Pancreas (tissue), 10 donors: ENCODE results near the gene TUBGCP4. TPM values are rescaled to one million over a fixed set of nuclear protein-coding genes. Genes with fewer than 3 reads are reported as not detected.
"Not testable (repeated sequence)": the region's sequence is repeated elsewhere in the genome, so short reads cannot be mapped to it uniquely, and the experiment has no call there.

Experiments
- ATAC-seq, 4 donors: fragments of 200-7000 bp; cut with Tn5 transposase; one replicate each; pipeline versions ENCODE4 v1.8.0 to v1.9.1; 2020; ENCODE audit warnings: mild to moderate bottlenecking in 4 of 4, moderate library complexity in 4 of 4
- DNase-seq, 6 donors: peaks; one replicate each; pipeline ENCODE4 v3.0.0-alpha.2; 2020
- FAIRE-seq: peaks from 2 replicates; lab custom pipeline; 2012; peaks lifted over from hg19 to GRCh38; lab: Jason Lieb, UNC
- H3K27ac ChIP-seq, 4 donors: fragments of 200-600 bp; sonication (generic); 1 replicate in 3 of 4; 2 replicates in 1 of 4; pipeline versions ENCODE4 v1.5.0 to v1.8.0; 2020
- H3K27me3 ChIP-seq, 4 donors: fragments of 200-600 bp; one replicate each; pipeline ENCODE4 v1.8.0; 2021
- H3K36me3 ChIP-seq, 3 donors: fragments of 200-600 bp; sonication (generic) in 1 of 3; one replicate each; pipeline versions ENCODE4 v1.5.0 to v1.8.0; 2020 to 2021
- H3K4me1 ChIP-seq, 3 donors: fragments of 200-600 bp; one replicate each; pipeline ENCODE4 v1.8.0; 2021
- H3K4me3 ChIP-seq, 4 donors: fragments of 200-600 bp; sonication (generic) in 2 of 4; one replicate each; pipeline versions ENCODE4 v1.5.0 to v1.8.0; 2020 to 2021
- H3K9me3 ChIP-seq, 4 donors: fragments of 200-600 bp; one replicate each; pipeline ENCODE4 v1.8.0; 2021
- WGBS, 2 donors: extraction: QIAGEN DNeasy Blood & Tissue Kit; methylation state at CpG; one replicate each; pipeline ENCODE4 v1.1.7; 2013; 5-methylcytosine and 5-hydroxymethylcytosine counted together
- intact Hi-C, 3 donors: fragments of 100-400 bp; cut with DNase I; formaldehyde crosslinking; loops; one replicate each; pipeline versions ENCODE4 v1.11.1 to v1.14.2; 2022
- polyA plus RNA-seq, 2 donors: library from polyadenylated mRNA; stranded (reverse); fragments of 200-250 nt; gene quantifications; one replicate each; pipeline ENCODE4 v1.2.3, GENCODE V29; 2013
- total RNA-seq, 6 donors: library from RNA; stranded (reverse); fragmentation: NEBNext Ultra II Directional in 4 of 6; extraction: Animal tissue kit (Norgen Biotek cat#: 25700) in 4 of 6; gene quantifications; one replicate each; pipeline versions ENCODE4 v1.2.1 to v1.2.4, GENCODE V29; 2021 to 2023
- TF ChIP-seq, protein P1 (sequence below), 4 donors: fragments of 200-600 bp; sonication (generic) in 3 of 4; IDR thresholded peaks; one replicate each; pipeline versions ENCODE4 v1.5.0 to v1.8.0; 2021; ENCODE audit warnings: antibody characterized with exemption in 4 of 4
- donor health status: healthy with polysubstance abuse.
- donor health status: DM: no; HTN: no; CAD: no; lungs with moderate emphysema.
- donor health status: DM: no; HTN: no; CAD: no.
- donor health status: control.
- donor health status: control.
- donor health status: Bipolar disorder and iron deficiency.
- donor health status: DM: yes; HTN: yes; CAD: no.
- donor health status: DM: no; HTN: no; CAD: no.
- donor health status: DM: no; HTN: no; CAD: no.
- donor health status: DM: yes; HTN: yes; CAD: no.

The TUBGCP4 gene
- total and polyA plus RNA-seq, 8 donors, result 4.8 to 14.8 (median 9.4) TPM

- no peak overlapping the region for H3K4me3 ChIP-seq
- TF ChIP-seq, protein P1, sequence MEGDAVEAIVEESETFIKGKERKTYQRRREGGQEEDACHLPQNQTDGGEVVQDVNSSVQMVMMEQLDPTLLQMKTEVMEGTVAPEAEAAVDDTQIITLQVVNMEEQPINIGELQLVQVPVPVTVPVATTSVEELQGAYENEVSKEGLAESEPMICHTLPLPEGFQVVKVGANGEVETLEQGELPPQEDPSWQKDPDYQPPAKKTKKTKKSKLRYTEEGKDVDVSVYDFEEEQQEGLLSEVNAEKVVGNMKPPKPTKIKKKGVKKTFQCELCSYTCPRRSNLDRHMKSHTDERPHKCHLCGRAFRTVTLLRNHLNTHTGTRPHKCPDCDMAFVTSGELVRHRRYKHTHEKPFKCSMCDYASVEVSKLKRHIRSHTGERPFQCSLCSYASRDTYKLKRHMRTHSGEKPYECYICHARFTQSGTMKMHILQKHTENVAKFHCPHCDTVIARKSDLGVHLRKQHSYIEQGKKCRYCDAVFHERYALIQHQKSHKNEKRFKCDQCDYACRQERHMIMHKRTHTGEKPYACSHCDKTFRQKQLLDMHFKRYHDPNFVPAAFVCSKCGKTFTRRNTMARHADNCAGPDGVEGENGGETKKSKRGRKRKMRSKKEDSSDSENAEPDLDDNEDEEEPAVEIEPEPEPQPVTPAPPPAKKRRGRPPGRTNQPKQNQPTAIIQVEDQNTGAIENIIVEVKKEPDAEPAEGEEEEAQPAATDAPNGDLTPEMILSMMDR (IDR thresholded peaks at IDR 0.05), result no peak
- FAIRE-seq, result no peak
- no peaks in the 10 kb centered on the region for H3K4me1 ChIP-seq
- H3K27me3 ChIP-seq, result no peaks in the 10 kb centered on the region
- intact Hi-C loops, result no loop called here
- no peak for ATAC-seq
- no peak overlapping the region for H3K27ac ChIP-seq
- 81 to 83% methylated on average over 4 of the region's 4 CpGs for WGBS, 2 donors
- H3K36me3 ChIP-seq, result peaks cover 0 to 67% (median 11%) of the 10 kb centered on the region in 3 donors
- no peaks in the 10 kb centered on the region for H3K9me3 ChIP-seq
- DNase-seq, result no peak
Observed at GRCh38 chr15:43382310-43382709, 11.4 kb downstream of the TUBGCP4 start.

GRCh38 chr15:43383070-43383469, 12.2 kb downstream of the TUBGCP4 start:
- Histone ChIP-seq H3K9me3 (no peaks in the 10 kb centered on the region), H3K27me3 (no peaks in the 10 kb centered on the region), H3K4me1 (no peaks in the 10 kb centered on the region), H3K4me3 (no peak overlapping the region), H3K27ac (no peak overlapping the region), H3K36me3 (peaks cover 0 to 75% (median 11%) of the 10 kb centered on the region in 3 donors)
- ATAC-seq (no peak), DNase-seq (no peak), FAIRE-seq (no peak)
- WGBS, 2 donors, result 77 to 85% methylated on average over 2 of the region's 2 CpGs
- intact Hi-C loops, result no loop called here
- TF ChIP-seq, protein P1 (IDR thresholded peaks at IDR 0.05), result no peak

GRCh38 chr15:43390723-43391122, 19.8 kb downstream of the TUBGCP4 start:
- Histone ChIP-seq H3K27ac (no peak overlapping the region), H3K27me3 (no peaks in the 10 kb centered on the region), H3K4me1 (no peaks in the 10 kb centered on the region), H3K36me3 (peaks cover 0 to 37% (median 9%) of the 10 kb centered on the region in 3 donors), H3K9me3 (no peaks in the 10 kb centered on the region), H3K4me3 (no peak overlapping the region)
- DNase-seq (no peak), ATAC-seq (no peak), FAIRE-seq (no peak)
- intact Hi-C loops, result no loop called here
- whole genome bisulfite sequencing, 2 donors, result 94 to 98% methylated on average over 8 of the region's 8 CpGs
- TF ChIP-seq, protein P1 (IDR thresholded peaks at IDR 0.05), result no peak

DNA sequence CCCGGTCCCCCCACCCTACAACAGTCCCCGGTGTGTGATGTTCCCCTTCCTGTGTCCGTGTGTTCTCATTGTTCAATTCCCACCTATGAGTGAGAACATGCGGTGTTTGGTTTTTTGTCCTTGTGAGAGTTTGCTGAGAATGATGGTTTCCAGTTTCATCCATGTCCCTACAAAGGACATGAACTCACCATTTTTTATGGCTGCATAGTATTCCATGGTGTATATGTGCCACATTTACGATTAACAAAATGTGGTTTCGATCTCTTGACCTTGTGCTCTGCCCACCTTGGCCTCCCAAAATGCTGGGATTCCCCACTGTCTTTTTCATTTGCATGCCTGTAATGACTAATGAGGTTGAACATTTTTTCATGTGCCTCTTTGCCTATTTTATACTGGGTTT, 22.7 kb downstream of the TUBGCP4 start:
- H3K27me3 ChIP-seq, H3K4me3 ChIP-seq, H3K4me1 ChIP-seq, H3K27ac ChIP-seq, FAIRE-seq, H3K9me3 ChIP-seq, DNase-seq, ATAC-seq, intact Hi-C loops: not testable (repeated sequence)
- H3K36me3 ChIP-seq, result peaks cover 0 to 20% (median 20%) of the 10 kb centered on the region in 3 donors
- WGBS, 2 donors, result 96 to 100% methylated on average over 5 to 6 of the region's 6 CpGs

DNA sequence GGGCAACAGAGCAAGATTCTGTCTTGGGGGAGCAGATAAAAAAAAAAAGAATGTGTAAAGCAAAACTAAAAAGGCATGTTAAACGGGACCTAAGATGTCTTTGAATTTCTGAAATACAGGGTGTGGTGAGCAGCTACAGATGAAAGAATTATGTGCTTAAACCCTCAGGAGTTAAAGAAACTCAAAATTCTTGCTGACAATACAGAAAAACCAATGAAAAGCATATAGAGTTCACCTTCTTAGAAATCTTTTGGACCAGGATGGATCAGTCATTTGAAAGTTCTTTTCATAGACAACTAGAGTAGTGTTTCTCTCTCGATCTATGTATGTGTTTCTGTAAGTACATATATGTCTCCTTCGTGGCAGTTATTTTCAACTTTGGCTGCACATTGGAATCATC, 31.4 kb downstream of the TUBGCP4 start:
- WGBS, 2 donors, result 83 to 91% methylated on average over 3 of the region's 3 CpGs
- Histone ChIP-seq H3K27me3 (no peaks in the 10 kb centered on the region), H3K4me3 (no peak overlapping the region), H3K27ac (no peak overlapping the region), H3K36me3 (peaks cover 9 to 89% (median 16%) of the 10 kb centered on the region in 3 donors), H3K9me3 (no peaks in the 10 kb centered on the region), H3K4me1 (no peaks in the 10 kb centered on the region)
- DNase-seq, result no peak
- FAIRE-seq, result no peak
- TF ChIP-seq, protein P1 (IDR thresholded peaks at IDR 0.05), result no peak
- no peak for ATAC-seq
- intact Hi-C loops, result no loop called here
